Thyroid gland (tissue), 4 donors: Measurements from ENCODE around the gene ASXL1. TPM values are rescaled to one million over a fixed set of nuclear protein-coding genes. Genes with fewer than 3 reads are reported as not detected.

Experiments
- DNase-seq, 2 donors: peaks; one replicate each; pipeline ENCODE4 v3.0.0-alpha.2; 2019
- H3K27ac ChIP-seq, 3 donors: fragments of 200-600 bp; sonication (generic); 1 replicate in 2 of 3; 2 replicates in 1 of 3; pipeline ENCODE4 v1.5.1; 2016 to 2019; ENCODE audit warnings: mild to moderate bottlenecking in 1 of 3, moderate library complexity in 1 of 3
- H3K27me3 ChIP-seq: fragments of 200-600 bp; sonication (generic); one replicate; pipeline ENCODE4 v1.5.1; 2019
- H3K36me3 ChIP-seq, 2 donors: fragments of 200-600 bp; sonication (generic); one replicate each; pipeline ENCODE4 v1.5.1; 2016 to 2019
- H3K4me1 ChIP-seq, 2 donors: fragments of 200-600 bp; sonication (generic); one replicate each; pipeline ENCODE4 v1.5.1; 2017 to 2019
- H3K4me3 ChIP-seq, 3 donors: fragments of 200-600 bp; sonication (generic); replicated peaks in 1 of 3; 1 replicate in 2 of 3; 2 replicates in 1 of 3; pipeline ENCODE4 v1.5.1; 2016; ENCODE audit warnings: mild to moderate bottlenecking in 1 of 3
- H3K9me3 ChIP-seq: fragments of 200-600 bp; sonication (generic); one replicate; pipeline ENCODE4 v1.5.1; 2017
- CTCF ChIP-seq, 6 experiments: fragments of 200-600 bp in 3 of 6; fragments of 450-650 bp in 3 of 6; sonication (generic) in 3 of 6; IDR thresholded peaks; one replicate each; pipeline ENCODE4 v1.5.1; 2016 to 2019; ENCODE audit warnings: antibody characterized with exemption in 6 of 6, mild to moderate bottlenecking in 2 of 6, inconsistent platforms in 1 of 6, moderate library complexity in 1 of 6
- POLR2A ChIP-seq, 2 donors: fragments of 450-650 bp; IDR thresholded peaks; one replicate each; pipeline ENCODE4 v1.6.1; 2017; ENCODE audit warnings: antibody characterized with exemption in 2 of 2, mild to moderate bottlenecking in 2 of 2, moderate library complexity in 1 of 2
- WGBS, 2 donors: methylation state at CpG; one replicate each; pipeline ENCODE4 v1.1.5; 2017; 5-methylcytosine and 5-hydroxymethylcytosine counted together
- intact Hi-C: fragments of 100-400 bp; cut with DNase I; formaldehyde crosslinking; loops from one replicate; pipeline ENCODE4 v1.15.1; 2023
- total RNA-seq, 4 donors: library from RNA; depleted of rRNA; stranded (reverse); fragments of >200 nt; gene quantifications; one replicate each; pipeline ENCODE4 v1.2.3, GENCODE V29; 2016

Gene ASXL1
- total RNA-seq, 4 donors from 2014 or later: 62.1 to 155 (median 67.5) TPM

- Histone ChIP-seq H3K4me1 (peaks cover 18 to 31% of the 10 kb centered on the region in 2 donors), H3K9me3 (no peaks in the 10 kb centered on the region), H3K36me3 (no peaks in the 10 kb centered on the region), H3K27me3 (no peaks in the 10 kb centered on the region), H3K27ac (peak overlapping the region in 2 of 3 donors; percentile 95 to 96), H3K4me3 (peak overlapping the region in 1 of 3 donors; percentile 89)
- no peak for TF ChIP-seq POLR2A (IDR thresholded peaks at IDR 0.05)
- TF ChIP-seq CTCF (IDR thresholded peaks at IDR 0.05): no peak
- DNase-seq: no peak
- WGBS, 2 donors: 35 to 40% methylated on average over 13 of the region's 13 CpGs
- intact Hi-C loops: loop anchor here (5.0 to 10.0 kb wide), 2 partner anchors 98 to 126 kb away; no protein-coding TSS in a partner anchor
Observed at GRCh38 chr20:32356622-32357374, 1.3 kb upstream of the ASXL1 start.

GRCh38 chr20:32357375-32357868, 709 bp upstream of the ASXL1 start:
- Histone ChIP-seq H3K36me3 (no peaks in the 10 kb centered on the region), H3K27me3 (no peaks in the 10 kb centered on the region), H3K4me1 (peaks cover 24 to 33% of the 10 kb centered on the region in 2 donors), H3K4me3 (peak overlapping the region; percentile 3 to 89 (median 58)), H3K9me3 (no peaks in the 10 kb centered on the region), H3K27ac (peak overlapping the region; percentile 95 to 97 (median 96))
- WGBS, 2 donors: 1 to 2% methylated on average over 11 of the region's 11 CpGs
- peak; percentile 37 to 43 for DNase-seq
- no peak for TF ChIP-seq CTCF (IDR thresholded peaks at IDR 0.05)
- no peak for TF ChIP-seq POLR2A (IDR thresholded peaks at IDR 0.05)
- intact Hi-C loops: loop anchor here (5.0 to 10.0 kb wide), 2 partner anchors 97 to 125 kb away; no protein-coding TSS in a partner anchor

GRCh38 chr20:32358632-32358882, 426 bp downstream of the ASXL1 start:
- no peak for TF ChIP-seq POLR2A (IDR thresholded peaks at IDR 0.05)
- TF ChIP-seq CTCF (IDR thresholded peaks at IDR 0.05): no peak
- intact Hi-C loops: loop anchor here (5.0 to 10.0 kb wide), 2 partner anchors 96 to 124 kb away; no protein-coding TSS in a partner anchor
- no CpG with 5 or more reads among the region's 35 CpGs for WGBS, 2 donors
- Histone ChIP-seq H3K4me1 (peaks cover 33 to 42% of the 10 kb centered on the region in 2 donors), H3K4me3 (peak overlapping the region in 2 of 3 donors; percentile 14 to 89), H3K27ac (peak overlapping the region; percentile 82 to 96 (median 95)), H3K27me3 (no peaks in the 10 kb centered on the region), H3K36me3 (no peaks in the 10 kb centered on the region), H3K9me3 (no peaks in the 10 kb centered on the region)
- no peak for DNase-seq

GRCh38 chr20:32358883-32359632, 927 bp downstream of the ASXL1 start:
- TF ChIP-seq CTCF (IDR thresholded peaks at IDR 0.05) (no peak), POLR2A (IDR thresholded peaks at IDR 0.05) (peak in 1 of 2 donors; percentile 63)

More at GRCh38 chr20:32358883-32359632, 927 bp downstream of the ASXL1 start:
- 0 to 2% methylated on average over 10 to 15 of the region's 46 CpGs for WGBS, 2 donors
- intact Hi-C loops: loop anchor here (5.0 to 10.0 kb wide), 2 partner anchors 96 to 123 kb away; no protein-coding TSS in a partner anchor
- no peaks in the 10 kb centered on the region for H3K9me3 ChIP-seq
- no peaks in the 10 kb centered on the region for H3K36me3 ChIP-seq
- peak overlapping the region; percentile 82 to 96 (median 95) for H3K27ac ChIP-seq
- H3K4me3 ChIP-seq: peak overlapping the region; percentile 14 to 89 (median 56)
- H3K4me1 ChIP-seq: peaks cover 33 to 47% of the 10 kb centered on the region in 2 donors
- no peaks in the 10 kb centered on the region for H3K27me3 ChIP-seq
- peak; percentile 71 to 73 for DNase-seq
